Liver (tissue), 9 donors: ENCODE measurements around the gene LTBP2. TPM values are rescaled to one million over a fixed set of nuclear protein-coding genes. Genes with fewer than 3 reads are reported as not detected.

Experiments
- DNase-seq: peaks from one replicate; pipeline ENCODE4 v3.0.0-alpha.2; 2017; ENCODE audit warnings: low spot score
- H3K27ac ChIP-seq, 2 donors: one replicate each; pipeline ENCODE4 v1.7.0; 2013; ENCODE audit warnings: inconsistent platforms in 2 of 2, low read length in 2 of 2, control low read depth in 1 of 2, low read depth in 1 of 2, mild to moderate bottlenecking in 1 of 2
- H3K27me3 ChIP-seq, 4 donors: one replicate each; pipeline versions ENCODE4 v1.6.1 to v1.7.0; 2013; ENCODE audit warnings: low read length in 3 of 4, inconsistent platforms in 1 of 4, mild to moderate bottlenecking in 1 of 4, moderate library complexity in 1 of 4; ENCODE audit not compliant: control insufficient read depth in 4 of 4, insufficient read depth in 4 of 4
- H3K36me3 ChIP-seq, 4 donors: one replicate each; pipeline versions ENCODE4 v1.6.1 to v1.7.0; 2013; ENCODE audit warnings: low read length in 3 of 4, mild to moderate bottlenecking in 3 of 4, low read depth in 1 of 4, moderate library complexity in 1 of 4; ENCODE audit not compliant: control insufficient read depth in 4 of 4, insufficient read depth in 3 of 4
- H3K4me1 ChIP-seq, 4 donors: one replicate each; pipeline versions ENCODE4 v1.6.1 to v1.7.0; 2013; ENCODE audit warnings: low read length in 3 of 4, mild to moderate bottlenecking in 3 of 4, moderate library complexity in 1 of 4; ENCODE audit not compliant: control insufficient read depth in 4 of 4, insufficient read depth in 4 of 4
- H3K4me3 ChIP-seq, 3 donors: one replicate each; pipeline versions ENCODE4 v1.6.1 to v1.7.0; 2013; ENCODE audit warnings: low read length in 3 of 3, control low read depth in 1 of 3, low read depth in 1 of 3, mild to moderate bottlenecking in 1 of 3
- H3K9ac ChIP-seq, 2 donors: one replicate each; pipeline ENCODE4 v1.7.0; 2013; ENCODE audit warnings: low read length in 2 of 2, mild to moderate bottlenecking in 2 of 2, moderate library complexity in 2 of 2, control low read depth in 1 of 2, low read depth in 1 of 2
- H3K9me3 ChIP-seq, 4 donors: one replicate each; pipeline versions ENCODE4 v1.6.1 to v1.7.0; 2013; ENCODE audit warnings: low read length in 3 of 4; ENCODE audit not compliant: control insufficient read depth in 4 of 4
- ATF3 ChIP-seq: IDR thresholded peaks from 2 replicates; pipeline ENCODE4 v1.6.1; 2016; ENCODE audit warnings: antibody characterized with exemption
- CTCF ChIP-seq: fragments of 150-350 bp; IDR thresholded peaks from 2 replicates; pipeline ENCODE4 v1.5.1; 2017; ENCODE audit warnings: improper control_type of control experiment, low read depth, low read length; ENCODE audit not compliant: missing input control
- EGR1 ChIP-seq, 2 donors: IDR thresholded peaks; 2 replicates each; pipeline ENCODE4 v1.6.1; 2016 to 2018; ENCODE audit warnings: antibody characterized with exemption in 2 of 2, low read depth in 2 of 2
- FOXA1 ChIP-seq: IDR thresholded peaks from 2 replicates; pipeline ENCODE4 v1.6.1; 2016; ENCODE audit warnings: antibody characterized with exemption
- FOXA2 ChIP-seq: IDR thresholded peaks from 2 replicates; pipeline ENCODE4 v1.6.1; 2016; ENCODE audit warnings: antibody characterized with exemption
- GABPA ChIP-seq, 2 donors: IDR thresholded peaks in 1 of 2; conservative IDR thresholded peaks in 1 of 2; 2 replicates each; pipeline ENCODE4 v1.6.1; 2016; ENCODE audit warnings: antibody characterized with exemption in 2 of 2, mild to moderate bottlenecking in 1 of 2, moderate library complexity in 1 of 2
- HNF4A ChIP-seq, 2 donors: conservative IDR thresholded peaks; 2 replicates each; pipeline ENCODE4 v1.6.1; 2016; ENCODE audit warnings: antibody characterized with exemption in 2 of 2, mild to moderate bottlenecking in 2 of 2
- JUND ChIP-seq, 2 donors: IDR thresholded peaks; 2 replicates each; pipeline ENCODE4 v1.6.1; 2016; ENCODE audit warnings: antibody characterized with exemption in 2 of 2
- MAX ChIP-seq: IDR thresholded peaks from 2 replicates; pipeline ENCODE4 v1.6.1; 2016; ENCODE audit warnings: antibody characterized with exemption
- NR2F2 ChIP-seq: IDR thresholded peaks from 2 replicates; pipeline ENCODE4 v1.6.1; 2016; ENCODE audit warnings: antibody characterized with exemption
- RAD21 ChIP-seq, 2 donors: IDR thresholded peaks; 2 replicates each; pipeline ENCODE4 v1.6.1; 2016; ENCODE audit warnings: antibody characterized with exemption in 2 of 2, mild to moderate bottlenecking in 2 of 2
- REST ChIP-seq: IDR thresholded peaks from 2 replicates; pipeline ENCODE4 v1.6.1; 2016; ENCODE audit warnings: antibody characterized with exemption, mild to moderate bottlenecking
- RXRA ChIP-seq, 2 donors: IDR thresholded peaks; 2 replicates each; pipeline ENCODE4 v1.6.1; 2017 to 2018; ENCODE audit warnings: antibody characterized with exemption in 2 of 2, mild to moderate bottlenecking in 1 of 2
- TAF1 ChIP-seq: conservative IDR thresholded peaks from 2 replicates; pipeline ENCODE4 v1.6.1; 2016; ENCODE audit warnings: antibody characterized with exemption, mild to moderate bottlenecking
- YY1 ChIP-seq: IDR thresholded peaks from 2 replicates; pipeline ENCODE4 v1.6.1; 2016; ENCODE audit warnings: antibody characterized with exemption, mild to moderate bottlenecking
- WGBS: extraction: QIAGEN DNeasy Blood & Tissue Kit; methylation state at CpG from one replicate; pipeline ENCODE4 v1.1.7; 2013; 5-methylcytosine and 5-hydroxymethylcytosine counted together
- polyA plus RNA-seq, 2 donors: library from polyadenylated mRNA; stranded (reverse) in 1 of 2; unstranded in 1 of 2; fragments of 200-250 nt in 1 of 2; fragments of >200 nt in 1 of 2; fragmentation: Nextera tagmentation in 1 of 2; extraction: Ambion mirVana in 1 of 2; gene quantifications; one replicate each; pipeline versions ENCODE4 v1.2.1 to v1.2.3, GENCODE V29; 2013 to 2015
- total RNA-seq, 2 donors: library from RNA; depleted of rRNA; stranded (reverse); fragments of >200 nt; gene quantifications; one replicate each; pipeline ENCODE4 v1.2.3, GENCODE V29; 2014
- donor health status: healthy.
- donor health status: healthy.
- donor health status: healthy.
- donor health status: healthy.
- donor health status: healthy.

Gene LTBP2
- total and polyA plus RNA-seq, 4 donors, result 0.24 to 1.3 (median 0.89) TPM

- Histone ChIP-seq H3K36me3 (no peaks in the 10 kb centered on the region), H3K27me3 (no peaks in the 10 kb centered on the region), H3K4me1 (no peaks in the 10 kb centered on the region), H3K27ac (no peak overlapping the region), H3K9ac (no peak overlapping the region), H3K9me3 (no peaks in the 10 kb centered on the region), H3K4me3 (no peak overlapping the region)
- TF ChIP-seq RXRA (IDR thresholded peaks at IDR 0.05) (no peak), REST (no peak), GABPA (IDR thresholded peaks at IDR 0.05 in 1 of 2, conservative IDR thresholded peaks at IDR 0.05 in 1 of 2) (no peak), MAX (no peak), RAD21 (IDR thresholded peaks at IDR 0.05) (no peak), HNF4A (conservative IDR thresholded peaks at IDR 0.05) (no peak), NR2F2 (no peak), ATF3 (no peak), FOXA1 (no peak), TAF1 (no peak), FOXA2 (no peak)
- 79% methylated on average over 13 of the region's 13 CpGs for WGBS
- DNase-seq, result no peak
Observed at GRCh38 chr14:74573421-74574089, 38.5 kb downstream of the LTBP2 start.

GRCh38 chr14:74572726-74573301 is 39.2 kb downstream of the LTBP2 start:
- no peaks in the 10 kb centered on the region for H3K36me3 ChIP-seq
- H3K9ac ChIP-seq, result no peak overlapping the region
- no peak for TF ChIP-seq JUND (IDR thresholded peaks at IDR 0.05)
- TF ChIP-seq HNF4A (conservative IDR thresholded peaks at IDR 0.05), result no peak
- no peak for TF ChIP-seq GABPA (IDR thresholded peaks at IDR 0.05 in 1 of 2, conservative IDR thresholded peaks at IDR 0.05 in 1 of 2)
- no peak for TF ChIP-seq FOXA2
- no peak for TF ChIP-seq NR2F2
- TF ChIP-seq MAX, result no peak
- no peak for TF ChIP-seq FOXA1
- TF ChIP-seq RXRA (IDR thresholded peaks at IDR 0.05), result no peak
- no peak for TF ChIP-seq YY1
- no peak for TF ChIP-seq CTCF
- TF ChIP-seq EGR1 (IDR thresholded peaks at IDR 0.05; ENCODE audit: low read depth in 2 of 2), result no peak
- no peak for DNase-seq
- H3K4me1 ChIP-seq, result no peaks in the 10 kb centered on the region
- H3K4me3 ChIP-seq, result no peak overlapping the region
- WGBS, result 82% methylated on average over 15 of the region's 15 CpGs
- H3K27ac ChIP-seq, result no peak overlapping the region
- no peaks in the 10 kb centered on the region for H3K27me3 ChIP-seq
- H3K9me3 ChIP-seq, result no peaks in the 10 kb centered on the region
